HCEC 1CT (cell line): ENCODE results near the gene DPP8.
A peak's percentile ranks its signal among the peaks of the same experiment; 100 is the strongest.
"Not testable (repeated sequence)": the region's sequence is repeated elsewhere in the genome, so short reads cannot be mapped to it uniquely, and the experiment has no call there.

Experiments
- DNase-seq: peaks from one replicate; pipeline ENCODE4 v3.0.0-alpha.2; 2017

DPP8 gene

GRCh38 chr15:65524226-65524625, 6.7 kb upstream of the DPP8 start:
- DNase-seq: no peak

- DNase-seq: no peak
Observed at GRCh38 chr15:65521350-65521749, 3.9 kb upstream of the DPP8 start.

- no peak for DNase-seq
Observed at GRCh38 chr15:65518633-65519285, 1.3 kb upstream of the DPP8 start.

GRCh38 chr15:65517866-65518207, 348 bp upstream of the DPP8 start:
- no peak for DNase-seq

- DNase-seq: no peak
Observed at GRCh38 chr15:65512807-65513416, 4.6 kb downstream of the DPP8 start.

GRCh38 chr15:65512189-65512588, 5.3 kb downstream of the DPP8 start:
- no peak for DNase-seq

- DNase-seq: no peak
Observed at GRCh38 chr15:65509321-65509720, 8.2 kb downstream of the DPP8 start.

GRCh38 chr15:65494076-65494475, 23.4 kb downstream of the DPP8 start:
- DNase-seq: no peak

- DNase-seq: no peak
Observed at GRCh38 chr15:65484876-65485275, 32.6 kb downstream of the DPP8 start.

- DNase-seq: peak; percentile 71
Observed at GRCh38 chr15:65476903-65477302, 40.6 kb downstream of the DPP8 start.

- peak; percentile 74 for DNase-seq
Observed at GRCh38 chr15:65470866-65471265, 46.6 kb downstream of the DPP8 start.

GRCh38 chr15:65468229-65468909, 49.1 kb downstream of the DPP8 start:
- DNase-seq: no peak

GRCh38 chr15:65466901-65467300, 50.6 kb downstream of the DPP8 start:
- DNase-seq: peak; percentile 2

GRCh38 chr15:65463096-65463495, 54.4 kb downstream of the DPP8 start:
- DNase-seq: not testable (repeated sequence)

- DNase-seq: peak; percentile 37
Observed at GRCh38 chr15:65460741-65461347, 56.6 kb downstream of the DPP8 start.

- DNase-seq: not testable (repeated sequence)
Observed at GRCh38 chr15:65455256-65455655, 62.2 kb downstream of the DPP8 start.

- no peak for DNase-seq
Observed at GRCh38 chr15:65451989-65452388, 65.5 kb downstream of the DPP8 start.

GRCh38 chr15:65450556-65450955, 66.9 kb downstream of the DPP8 start:
- no peak for DNase-seq

- DNase-seq: no peak
Observed at GRCh38 chr15:65447145-65447544, 70.3 kb downstream of the DPP8 start.

- no peak for DNase-seq
Observed at GRCh38 chr15:65434201-65434600, 83.3 kb downstream of the DPP8 start.

- DNase-seq: no peak
Observed at GRCh38 chr15:65431731-65432130, 85.8 kb downstream of the DPP8 start.

- DNase-seq: no peak
Observed at GRCh38 chr15:65426216-65426853, 91.2 kb downstream of the DPP8 start.

GRCh38 chr15:65424683-65425082, 92.8 kb downstream of the DPP8 start:
- DNase-seq: no peak
